ENCODE results near the gene ADPGK. TPM values are rescaled to one million over a fixed set of nuclear protein-coding genes. Genes with fewer than 3 reads are reported as not detected.

The ADPGK gene
- total and polyA plus RNA-seq, 2 donors from 2014 or later = 23.9 to 42.5 TPM

DNA sequence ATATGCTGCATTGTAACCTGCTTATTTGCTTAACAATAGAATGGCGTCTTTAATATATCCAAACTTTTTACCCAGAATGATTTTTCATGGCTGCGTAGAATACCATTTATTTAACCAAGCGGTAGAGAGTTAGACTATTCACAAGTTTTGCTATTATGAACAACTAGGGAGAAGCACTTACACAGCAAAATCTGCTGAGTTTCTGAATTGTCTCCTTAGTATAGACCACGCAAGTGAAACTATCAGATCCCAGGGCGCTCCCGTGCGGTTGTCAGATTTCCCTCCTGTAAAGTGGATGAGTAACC, 12.6 kb upstream of the ADPGK start:
- Histone ChIP-seq H3K36me3 (ENCODE audit: control insufficient read depth in 2 of 3, insufficient read depth in 3 of 3, low read length in 3 of 3) (no peaks in the 10 kb centered on the region), H3K4me1 (ENCODE audit: control insufficient read depth in 2 of 3, insufficient read depth in 2 of 3, low read depth in 1 of 3, low read length in 3 of 3) (no peaks in the 10 kb centered on the region), H3K27me3 (ENCODE audit: control insufficient read depth, insufficient read depth, low read length) (no peaks in the 10 kb centered on the region), H3K4me3 (ENCODE audit: low read length in 3 of 3) (peak overlapping the region in 1 of 3 donors; percentile 56), H3K27ac (ENCODE audit: low read depth in 2 of 2, low read length in 2 of 2) (no peak overlapping the region), H3K9me3 (ENCODE audit: control insufficient read depth in 2 of 3, insufficient read depth in 1 of 3, low read length in 3 of 3) (no peaks in the 10 kb centered on the region), H3K9ac (ENCODE audit: low read length in 3 of 3) (no peak overlapping the region)
- TF ChIP-seq, protein P1, sequence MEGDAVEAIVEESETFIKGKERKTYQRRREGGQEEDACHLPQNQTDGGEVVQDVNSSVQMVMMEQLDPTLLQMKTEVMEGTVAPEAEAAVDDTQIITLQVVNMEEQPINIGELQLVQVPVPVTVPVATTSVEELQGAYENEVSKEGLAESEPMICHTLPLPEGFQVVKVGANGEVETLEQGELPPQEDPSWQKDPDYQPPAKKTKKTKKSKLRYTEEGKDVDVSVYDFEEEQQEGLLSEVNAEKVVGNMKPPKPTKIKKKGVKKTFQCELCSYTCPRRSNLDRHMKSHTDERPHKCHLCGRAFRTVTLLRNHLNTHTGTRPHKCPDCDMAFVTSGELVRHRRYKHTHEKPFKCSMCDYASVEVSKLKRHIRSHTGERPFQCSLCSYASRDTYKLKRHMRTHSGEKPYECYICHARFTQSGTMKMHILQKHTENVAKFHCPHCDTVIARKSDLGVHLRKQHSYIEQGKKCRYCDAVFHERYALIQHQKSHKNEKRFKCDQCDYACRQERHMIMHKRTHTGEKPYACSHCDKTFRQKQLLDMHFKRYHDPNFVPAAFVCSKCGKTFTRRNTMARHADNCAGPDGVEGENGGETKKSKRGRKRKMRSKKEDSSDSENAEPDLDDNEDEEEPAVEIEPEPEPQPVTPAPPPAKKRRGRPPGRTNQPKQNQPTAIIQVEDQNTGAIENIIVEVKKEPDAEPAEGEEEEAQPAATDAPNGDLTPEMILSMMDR (IDR thresholded peaks at IDR 0.05; ENCODE audit: borderline replicate concordance, extremely low read depth, insufficient read depth) = no peak
- intact Hi-C loops (cut with DNase I) = loop anchor here (10.0 kb wide), 1 partner anchor 289 kb away; no protein-coding TSS in a partner anchor
- DNase-seq (no peak), FAIRE-seq (no peak)

DNA sequence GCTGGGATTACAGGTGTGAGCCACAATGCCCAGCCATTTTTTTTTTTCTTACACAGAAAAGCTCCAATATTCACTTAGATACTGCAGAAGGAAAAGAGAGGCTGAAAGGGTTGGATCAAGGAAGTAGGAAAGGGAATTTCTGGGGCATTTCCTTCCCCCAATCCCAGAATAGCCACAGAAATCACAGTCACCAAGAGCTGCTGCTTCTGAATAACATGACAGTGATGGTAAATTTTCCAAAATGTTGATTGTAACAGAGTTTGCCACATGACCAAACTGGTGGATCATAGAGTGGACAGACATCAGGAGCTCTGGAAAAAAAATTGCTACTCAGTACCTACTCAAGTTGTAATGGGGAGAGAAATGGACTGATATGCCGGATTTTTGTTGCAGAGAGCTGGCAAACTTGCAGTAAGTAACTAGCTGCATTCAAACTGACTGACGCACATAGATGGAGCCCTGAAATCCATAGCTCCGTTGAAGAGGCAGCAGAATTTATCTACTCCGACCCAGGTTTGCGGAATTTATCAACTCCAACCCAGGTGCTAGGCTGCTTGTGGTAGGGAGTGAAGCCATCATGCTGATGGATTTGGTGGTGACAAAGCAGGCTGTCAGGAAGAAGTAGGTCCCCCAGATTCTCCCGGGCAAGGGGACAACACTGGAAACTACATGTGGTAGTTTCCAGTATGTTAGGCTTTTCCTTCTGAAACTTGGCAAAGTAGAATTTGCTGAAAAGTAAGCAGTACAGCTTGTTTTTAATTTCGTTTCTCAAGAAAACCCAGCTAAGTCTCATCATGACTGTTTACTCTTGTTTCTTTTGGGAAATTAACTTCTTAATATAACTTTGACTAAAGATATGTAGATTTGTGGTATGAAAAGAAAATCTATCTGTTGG, 10.5 kb upstream of the ADPGK start:
- no peak for DNase-seq
- H3K4me1 ChIP-seq (ENCODE audit: control insufficient read depth in 2 of 3, insufficient read depth in 2 of 3, low read depth in 1 of 3, low read length in 3 of 3) = no peaks in the 10 kb centered on the region
- no peaks in the 10 kb centered on the region for H3K9me3 ChIP-seq (ENCODE audit: control insufficient read depth in 2 of 3, insufficient read depth in 1 of 3, low read length in 3 of 3)
- TF ChIP-seq, protein P1 (IDR thresholded peaks at IDR 0.05; ENCODE audit: borderline replicate concordance, extremely low read depth, insufficient read depth) = no peak
- H3K27me3 ChIP-seq (ENCODE audit: control insufficient read depth, insufficient read depth, low read length) = no peaks in the 10 kb centered on the region
- intact Hi-C loops (cut with DNase I) = loop anchor here (10.0 kb wide), 1 partner anchor 291 kb away; no protein-coding TSS in a partner anchor
- no peaks in the 10 kb centered on the region for H3K36me3 ChIP-seq (ENCODE audit: control insufficient read depth in 2 of 3, insufficient read depth in 3 of 3, low read length in 3 of 3)
- no peak for FAIRE-seq
- no peak overlapping the region for H3K4me3 ChIP-seq (ENCODE audit: low read length in 3 of 3)
- H3K9ac ChIP-seq (ENCODE audit: low read length in 3 of 3) = no peak overlapping the region
- H3K27ac ChIP-seq (ENCODE audit: low read depth in 2 of 2, low read length in 2 of 2) = no peak overlapping the region

DNA sequence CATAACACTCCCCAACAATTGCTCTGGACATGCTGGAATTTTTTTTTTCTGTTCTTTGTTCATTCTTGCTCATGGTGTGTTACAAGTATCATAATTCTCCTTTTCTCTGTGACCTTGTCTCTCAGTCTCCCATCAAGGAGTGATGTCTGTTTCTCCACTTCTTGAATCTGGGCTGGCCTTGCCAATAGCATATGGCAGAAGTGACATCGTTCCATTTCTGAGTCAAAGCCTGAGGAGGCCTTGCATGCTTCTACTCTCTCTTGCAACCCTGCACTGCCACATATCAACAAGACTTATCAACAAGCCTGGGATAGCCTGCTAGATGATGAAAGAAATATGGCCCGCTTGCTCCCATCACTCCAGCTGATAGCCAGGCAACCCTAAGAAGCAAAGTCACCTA, 8.9 kb upstream of the ADPGK start:
- no peaks in the 10 kb centered on the region for H3K4me1 ChIP-seq (ENCODE audit: control insufficient read depth in 2 of 3, insufficient read depth in 2 of 3, low read depth in 1 of 3, low read length in 3 of 3)
- TF ChIP-seq, protein P1 (IDR thresholded peaks at IDR 0.05; ENCODE audit: borderline replicate concordance, extremely low read depth, insufficient read depth) = no peak
- intact Hi-C loops (cut with DNase I) = loop anchor here (10.0 kb wide), 1 partner anchor 292 kb away; no protein-coding TSS in a partner anchor
- no peak for DNase-seq
- no peak overlapping the region for H3K4me3 ChIP-seq (ENCODE audit: low read length in 3 of 3)
- H3K27me3 ChIP-seq (ENCODE audit: control insufficient read depth, insufficient read depth, low read length) = no peaks in the 10 kb centered on the region
- no peaks in the 10 kb centered on the region for H3K9me3 ChIP-seq (ENCODE audit: control insufficient read depth in 2 of 3, insufficient read depth in 1 of 3, low read length in 3 of 3)
- H3K9ac ChIP-seq (ENCODE audit: low read length in 3 of 3) = no peak overlapping the region
- FAIRE-seq = no peak
- no peaks in the 10 kb centered on the region for H3K36me3 ChIP-seq (ENCODE audit: control insufficient read depth in 2 of 3, insufficient read depth in 3 of 3, low read length in 3 of 3)
- no peak overlapping the region for H3K27ac ChIP-seq (ENCODE audit: low read depth in 2 of 2, low read length in 2 of 2)

All from kidney (tissue), 14 donors.